Choroid plexus epithelial cell (primary cell): ENCODE measurements around the gene KCTD13.
"Not testable (repeated sequence)": the region's sequence is repeated elsewhere in the genome, so short reads cannot be mapped to it uniquely, and the experiment has no call there.

Source experiments
- DNase-seq: peaks from one replicate; pipeline ENCODE4 v3.0.0-alpha.2; 2010; ENCODE audit warnings: low read depth
- H3K4me3 ChIP-seq: 2 replicates; pipeline ENCODE4 v1.5.1; 2011; ENCODE audit warnings: low read depth, mild to moderate bottlenecking, control low read depth, low read length, moderate library complexity
- TF ChIP-seq, protein P1 (sequence below): conservative IDR thresholded peaks from 2 replicates; pipeline ENCODE4 v1.5.1; 2011; ENCODE audit warnings: low read depth, mild to moderate bottlenecking, control low read depth, inconsistent platforms, low read length, moderate library complexity

The KCTD13 gene

DNA sequence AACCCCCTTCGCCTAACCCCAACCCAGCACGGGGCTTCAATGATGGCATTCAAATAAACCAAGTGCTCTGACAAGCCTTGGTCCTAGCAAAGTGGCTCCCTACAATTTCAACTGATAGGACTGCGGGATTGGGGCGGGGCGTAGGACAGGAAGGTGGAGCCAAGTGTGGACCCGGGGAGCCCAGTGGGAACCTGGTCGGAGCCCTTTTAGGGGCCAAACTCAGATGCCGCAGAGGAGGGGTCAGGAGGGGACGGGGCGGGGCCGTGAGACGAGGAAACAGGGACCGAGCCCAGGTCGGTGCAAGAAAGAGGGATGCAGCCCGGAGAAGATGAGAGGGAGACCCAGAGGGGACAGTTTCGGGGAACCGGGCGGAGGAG, 49.8 kb downstream of the KCTD13 start:
- no peak overlapping the region for H3K4me3 ChIP-seq
- DNase-seq, result no peak
- TF ChIP-seq, protein P1, sequence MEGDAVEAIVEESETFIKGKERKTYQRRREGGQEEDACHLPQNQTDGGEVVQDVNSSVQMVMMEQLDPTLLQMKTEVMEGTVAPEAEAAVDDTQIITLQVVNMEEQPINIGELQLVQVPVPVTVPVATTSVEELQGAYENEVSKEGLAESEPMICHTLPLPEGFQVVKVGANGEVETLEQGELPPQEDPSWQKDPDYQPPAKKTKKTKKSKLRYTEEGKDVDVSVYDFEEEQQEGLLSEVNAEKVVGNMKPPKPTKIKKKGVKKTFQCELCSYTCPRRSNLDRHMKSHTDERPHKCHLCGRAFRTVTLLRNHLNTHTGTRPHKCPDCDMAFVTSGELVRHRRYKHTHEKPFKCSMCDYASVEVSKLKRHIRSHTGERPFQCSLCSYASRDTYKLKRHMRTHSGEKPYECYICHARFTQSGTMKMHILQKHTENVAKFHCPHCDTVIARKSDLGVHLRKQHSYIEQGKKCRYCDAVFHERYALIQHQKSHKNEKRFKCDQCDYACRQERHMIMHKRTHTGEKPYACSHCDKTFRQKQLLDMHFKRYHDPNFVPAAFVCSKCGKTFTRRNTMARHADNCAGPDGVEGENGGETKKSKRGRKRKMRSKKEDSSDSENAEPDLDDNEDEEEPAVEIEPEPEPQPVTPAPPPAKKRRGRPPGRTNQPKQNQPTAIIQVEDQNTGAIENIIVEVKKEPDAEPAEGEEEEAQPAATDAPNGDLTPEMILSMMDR, result no peak

DNA sequence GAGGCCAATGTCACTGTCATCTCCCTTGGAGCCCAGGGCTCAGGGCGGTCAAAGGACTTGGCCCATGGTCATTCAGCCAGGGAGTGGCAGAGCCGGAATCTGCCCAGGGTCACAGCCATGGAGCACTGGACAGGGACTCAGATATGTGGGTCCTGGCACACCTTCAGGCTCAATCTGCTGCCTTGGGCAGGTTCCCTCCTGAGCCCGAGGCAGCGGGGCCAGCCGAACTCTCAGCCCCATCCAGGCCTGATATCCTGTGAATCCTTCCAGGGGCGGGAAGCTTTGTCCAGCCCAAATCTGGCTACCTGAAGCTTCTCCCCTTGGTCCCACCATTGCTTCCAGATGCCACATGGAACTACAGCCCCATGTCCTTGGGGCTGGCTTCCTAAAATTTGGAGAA, 50.8 kb downstream of the KCTD13 start:
- no peak for DNase-seq
- no peak overlapping the region for H3K4me3 ChIP-seq
- TF ChIP-seq, protein P1, result no peak

DNA sequence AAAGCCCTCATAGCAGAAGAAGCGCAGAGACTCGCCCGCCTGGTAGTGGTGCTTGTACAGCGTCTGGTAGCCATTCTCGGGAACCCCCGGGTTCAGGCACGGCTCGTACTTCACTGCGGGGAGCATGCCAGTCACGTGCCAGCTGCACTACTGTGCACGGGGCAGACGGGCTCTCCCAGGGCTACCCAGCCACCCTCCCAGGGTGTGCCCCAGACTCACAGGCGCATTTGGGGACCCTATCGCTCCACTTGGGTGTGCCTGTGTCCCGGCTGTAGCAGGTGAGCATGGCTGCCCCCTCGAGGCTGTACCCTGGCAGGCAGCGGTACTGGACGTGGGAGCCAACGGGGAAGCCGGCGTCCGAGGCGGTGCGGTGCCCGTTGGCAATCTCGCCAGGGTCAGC, 52.7 kb downstream of the KCTD13 start:
- H3K4me3 ChIP-seq, result no peak overlapping the region
- DNase-seq, result no peak
- TF ChIP-seq, protein P1, result no peak

DNA sequence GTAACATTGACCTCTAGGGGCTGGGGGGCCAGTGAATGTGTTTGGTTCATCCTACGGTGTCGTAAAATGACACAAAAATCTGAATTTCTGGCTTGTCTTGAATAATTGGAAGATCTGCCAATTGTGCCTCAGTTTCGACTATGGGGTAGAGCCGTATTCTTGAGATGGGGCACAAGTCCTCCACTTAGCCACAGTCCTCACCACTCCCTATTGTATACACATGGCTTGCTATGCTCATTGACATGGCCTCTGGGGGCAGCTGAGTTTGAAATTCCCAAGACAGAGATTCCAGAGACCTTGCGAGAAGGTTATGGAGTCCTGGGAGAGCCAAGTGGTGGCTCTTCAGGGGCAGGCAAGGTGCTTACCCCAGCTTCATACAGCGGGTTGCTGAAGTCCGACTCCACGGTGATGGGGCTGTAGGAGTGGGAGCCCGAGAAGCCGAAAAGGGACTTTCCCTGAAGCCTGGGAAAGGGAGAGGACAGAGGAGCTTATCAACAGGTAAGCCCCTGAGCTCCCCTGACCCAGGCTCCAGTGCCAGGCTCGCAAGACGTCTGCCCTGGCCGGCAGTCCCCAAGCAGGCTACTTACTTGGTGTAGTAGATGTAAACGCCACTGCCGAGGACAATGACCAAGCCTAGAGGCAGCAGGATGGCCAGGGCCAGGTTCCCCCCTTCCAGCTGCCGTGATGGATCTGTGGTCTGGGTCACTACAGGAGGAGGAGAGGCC, 54.0 kb downstream of the KCTD13 start:
- TF ChIP-seq, protein P1, result no peak
- DNase-seq, result no peak
- H3K4me3 ChIP-seq, result no peak overlapping the region

DNA sequence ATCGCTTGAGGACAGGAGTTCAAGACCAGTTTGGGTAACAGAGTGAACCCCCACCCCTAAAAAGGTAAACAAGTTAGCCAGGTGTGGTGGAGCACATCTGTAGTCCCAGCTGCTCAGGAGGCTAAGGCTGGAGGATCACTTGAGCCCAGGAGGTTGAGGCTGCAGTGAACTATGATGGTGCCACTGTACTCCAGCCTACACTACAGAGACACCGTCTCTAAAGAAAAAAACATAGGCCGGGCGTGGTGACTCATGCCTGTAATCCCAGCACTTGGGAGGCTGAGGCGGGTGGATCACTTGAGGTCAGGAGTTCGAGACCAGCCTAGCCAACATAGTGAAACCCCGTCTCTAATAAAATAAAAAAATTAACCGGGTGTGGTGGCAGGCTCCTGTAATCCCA, 57.0 kb downstream of the KCTD13 start:
- not testable (repeated sequence) for H3K4me3 ChIP-seq, DNase-seq

DNA sequence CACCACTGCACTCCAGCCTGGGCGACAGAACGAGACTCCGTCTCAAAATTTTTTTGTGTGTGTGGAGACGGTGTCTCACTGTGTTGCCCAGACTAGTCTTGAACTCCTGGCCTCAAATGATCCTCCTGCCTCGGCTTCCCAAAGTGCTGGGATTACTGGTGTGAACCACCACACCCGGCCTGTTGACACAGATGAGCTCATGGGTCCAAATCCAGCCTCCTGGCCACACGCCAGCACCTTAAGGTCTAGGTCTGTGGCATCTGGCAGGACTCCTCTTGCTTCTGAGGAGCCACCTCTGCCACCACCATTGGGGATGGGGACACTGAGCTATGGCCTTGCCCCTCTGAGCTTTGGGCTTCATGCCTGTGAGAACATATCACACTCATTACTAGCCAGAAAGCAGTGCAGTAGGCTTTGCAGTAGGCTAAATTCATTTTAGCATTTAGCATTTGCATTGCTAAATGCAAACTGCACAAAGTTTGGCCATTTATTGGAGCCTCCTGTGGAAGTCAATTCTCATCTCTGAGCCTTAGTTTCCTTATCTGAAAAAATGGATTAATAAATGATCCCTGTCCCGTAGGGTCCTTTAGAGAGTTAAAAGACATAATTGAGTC, 57.5 kb downstream of the KCTD13 start:
- TF ChIP-seq, protein P1, result no peak
- DNase-seq, result no peak
- H3K4me3 ChIP-seq, result no peak overlapping the region

DNA sequence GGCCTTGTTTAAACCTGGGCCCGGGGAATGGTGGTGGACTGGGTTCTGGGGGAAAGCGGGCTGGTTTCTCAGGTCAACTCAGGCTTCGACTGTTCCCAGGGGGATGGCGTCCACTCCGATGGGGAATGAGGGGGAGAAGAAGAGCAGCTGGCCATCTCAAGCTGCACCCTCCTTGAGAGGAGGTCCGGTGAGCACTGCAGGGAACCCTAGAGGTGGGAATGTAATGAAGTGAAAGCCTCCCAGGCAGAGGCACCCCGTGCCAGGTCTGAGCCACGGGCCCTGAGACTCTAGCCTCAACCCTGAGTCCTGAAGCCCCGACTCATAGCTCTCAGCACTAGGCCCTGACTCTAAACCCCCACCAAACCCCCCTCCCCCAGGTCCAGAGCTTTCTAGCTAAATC, 61.8 kb downstream of the KCTD13 start:
- no peak overlapping the region for H3K4me3 ChIP-seq
- TF ChIP-seq, protein P1, result no peak
- DNase-seq, result no peak
